HepG2 (cell line): ENCODE data around the gene CACNA1H. TPM values are rescaled to one million over a fixed set of nuclear protein-coding genes. Genes with fewer than 3 reads are reported as not detected.

Experiments used
- ATAC-seq: fragments of 200-7000 bp; cut with Tn5 transposase; 3 replicates; pipeline ENCODE4 v1.9.1; 2020; ENCODE audit warnings: mild to moderate bottlenecking, moderate library complexity
- BruUV-seq: library from RNA; stranded (reverse); fragments of 400-500 nt; replicated peaks from 2 replicates; lab custom pipeline; 2021; lab: Mats Ljungman, UMichigan
- CTCF ChIA-PET: fragments of 300-600 bp; formaldehyde crosslinking; extraction: SDS; loops from one replicate; lab custom pipeline; 2021; ENCODE audit warnings: low total read pairs, inconsistent platforms, low intra/inter-chr PET ratio; lab: Yijun Ruan, JAX
- POLR2A ChIA-PET: fragments of 350-600 bp; sonication (Branson Sonifier 250); formaldehyde crosslinking; loops from one replicate; lab custom pipeline; 2020; ENCODE audit warnings: antibody characterized with exemption, inconsistent platforms; lab: Yijun Ruan, JAX
- DNase-seq: peaks from one replicate; pipeline ENCODE4 v3.0.0-alpha.2; 2015; ENCODE audit warnings: low spot score
- FAIRE-seq: peaks from 3 replicates; lab custom pipeline; 2011; peaks lifted over from hg19 to GRCh38; lab: Jason Lieb, UNC
- H2AFZ ChIP-seq: one replicate; pipeline ENCODE4 v1.6.1; 2011; ENCODE audit warnings: low read length, inconsistent platforms
- H3K27ac ChIP-seq: fragments of 300-600 bp; 3 replicates; pipeline ENCODE4 v1.8.0; 2011; ENCODE audit warnings: mixed run types, mild to moderate bottlenecking, mixed read lengths, low read length, inconsistent platforms; ENCODE audit not compliant: insufficient read depth; ENCODE audit errors: extremely low read length
- H3K27me3 ChIP-seq, 2 experiments: fragments of 200-600 bp in 1 of 2; 2 replicates in 1 of 2; 3 replicates in 1 of 2; pipeline versions ENCODE4 v1.6.0 to v1.8.0; 2011; ENCODE audit warnings: low read length in 2 of 2, mild to moderate bottlenecking in 2 of 2, moderate library complexity in 2 of 2, inconsistent platforms in 1 of 2; ENCODE audit not compliant: insufficient read depth in 2 of 2, control insufficient read depth in 1 of 2
- H3K36me3 ChIP-seq, 2 experiments: fragments of 200-600 bp in 1 of 2; replicated peaks in 1 of 2; 2 replicates in 1 of 2; 3 replicates in 1 of 2; pipeline versions ENCODE4 v1.5.1 to v1.8.0; 2011; ENCODE audit warnings: low read length in 2 of 2, inconsistent platforms in 1 of 2; ENCODE audit not compliant: insufficient read depth in 2 of 2, control insufficient read depth in 1 of 2
- H3K4me1 ChIP-seq: 2 replicates; pipeline ENCODE4 v1.5.1; 2012; ENCODE audit warnings: low read length, inconsistent platforms; ENCODE audit not compliant: insufficient read depth
- H3K4me2 ChIP-seq: 2 replicates; pipeline ENCODE4 v1.6.0; 2011; ENCODE audit warnings: low read depth, low read length, inconsistent platforms
- H3K4me3 ChIP-seq, 3 experiments: fragments of 200-600 bp in 1 of 3; sonication (generic), shearing (Covaris generic) in 1 of 3; replicated peaks in 1 of 3; 2 replicates each; pipeline ENCODE4 v1.5.1; 2011 to 2016; ENCODE audit warnings: low read length in 3 of 3, inconsistent platforms in 2 of 3, low read depth in 2 of 3, mild to moderate bottlenecking in 2 of 3, control low read depth in 1 of 3, mixed read lengths in 1 of 3; ENCODE audit not compliant: insufficient read depth in 1 of 3
- H3K79me2 ChIP-seq: one replicate; pipeline ENCODE4 v1.6.1; 2011; ENCODE audit warnings: low read length, inconsistent platforms; ENCODE audit not compliant: insufficient read depth
- H3K9ac ChIP-seq: 2 replicates; pipeline ENCODE4 v1.6.0; 2011; ENCODE audit warnings: mild to moderate bottlenecking, low read depth, low read length, inconsistent platforms; ENCODE audit not compliant: insufficient read depth
- H3K9me3 ChIP-seq: 2 replicates; pipeline ENCODE4 v1.5.1; 2012; ENCODE audit warnings: mild to moderate bottlenecking, low read length
- H4K20me1 ChIP-seq: 2 replicates; pipeline ENCODE4 v1.6.0; 2011; ENCODE audit warnings: inconsistent platforms, mild to moderate bottlenecking, low read length, moderate library complexity; ENCODE audit not compliant: insufficient read depth
- HCFC1 ChIP-seq: fragments of 150-350 bp; IDR thresholded peaks from 2 replicates; pipeline ENCODE4 v1.6.1; 2014; ENCODE audit warnings: low read depth, low read length
- HOXA3 ChIP-seq: sonication (generic); formaldehyde crosslinking; IDR thresholded peaks from 2 replicates; pipeline ENCODE4 v1.5.0; 2020; ENCODE audit warnings: missing genetic modification reagents
- KLF12 ChIP-seq: sonication (generic); formaldehyde crosslinking; IDR thresholded peaks from 2 replicates; pipeline ENCODE4 v1.4.0; 2020; ENCODE audit warnings: missing genetic modification reagents, borderline replicate concordance
- MTF2 ChIP-seq: sonication (generic); formaldehyde crosslinking; IDR thresholded peaks from 2 replicates; pipeline ENCODE4 v1.5.0; 2020; ENCODE audit warnings: missing genetic modification reagents, borderline replicate concordance
- RAD21 ChIP-seq: fragments of 450-650 bp; formaldehyde crosslinking; IDR thresholded peaks from 2 replicates; pipeline ENCODE4 v1.5.0; 2020; ENCODE audit warnings: mild to moderate bottlenecking
- RELA ChIP-seq: sonication (generic); formaldehyde crosslinking; IDR thresholded peaks from 2 replicates; pipeline ENCODE4 v1.4.0; 2020; ENCODE audit warnings: missing genetic modification reagents
- XRCC5 ChIP-seq: fragments of 200-400 bp; formaldehyde crosslinking; optimal IDR thresholded peaks from 2 replicates; pipeline ENCODE3; 2017; ENCODE audit warnings: mild to moderate bottlenecking, low read length
- ZBTB7B ChIP-seq: sonication (generic); formaldehyde crosslinking; IDR thresholded peaks from 2 replicates; pipeline ENCODE4 v1.4.0; 2020; ENCODE audit warnings: missing genetic modification reagents
- WGBS: methylation state at CpG from one replicate; pipeline ENCODE4 v1.1.6; 2017; ENCODE audit warnings: low lambda C conversion rate; 5-methylcytosine and 5-hydroxymethylcytosine counted together
- in situ Hi-C: cut with HindIII; loops from 2 replicates; pipeline ENCODE4 v1.10.0; 2017; ENCODE audit warnings: low pct_unique_long_range_greater_than_20kb; ENCODE audit not compliant: extremely low pct_ligation_motif_present
- intact Hi-C: fragments of 100-400 bp; cut with micrococcal nuclease; formaldehyde crosslinking; loops from one replicate; pipeline ENCODE4 v1.10.0; 2022; ENCODE audit not compliant: unreplicated experiment
- polyA plus RNA-seq, 8 experiments: library from polyadenylated mRNA; depleted of rRNA in 3 of 8; stranded (reverse) in 7 of 8; unstranded in 1 of 8; fragments of >200 nt; fragmentation: Illumina TruSeq in 4 of 8; extraction: Trizol in 4 of 8; gene quantifications; 2 replicates each; pipeline versions ENCODE4 v1.2.1 to v1.2.3, GENCODE V29; 2011 to 2016; ENCODE audit warnings: low read depth in 4 of 8, missing spikeins in 1 of 8, mixed read lengths in 1 of 8; ENCODE audit not compliant: insufficient read depth in 1 of 8
- total RNA-seq, 5 experiments: library from RNA; depleted of rRNA; stranded (reverse); fragments of >200 nt; fragmentation: Illumina TruSeq; extraction: Trizol; gene quantifications; 2 replicates each; pipeline ENCODE4 v1.2.3, GENCODE V29; 2016; ENCODE audit warnings: low read depth in 1 of 5
- TF ChIP-seq, protein P1 (sequence below): sonication (generic); formaldehyde crosslinking; IDR thresholded peaks from 2 replicates; pipeline ENCODE4 v1.4.0; 2020; ENCODE audit warnings: missing genetic modification reagents, borderline replicate concordance

CACNA1H gene
- total and polyA plus RNA-seq, 2 of the 13 experiments (the other 11 are each of a cell fraction or from before 2014, with no cell fraction given): 0.40 to 1.8 TPM

DNA sequence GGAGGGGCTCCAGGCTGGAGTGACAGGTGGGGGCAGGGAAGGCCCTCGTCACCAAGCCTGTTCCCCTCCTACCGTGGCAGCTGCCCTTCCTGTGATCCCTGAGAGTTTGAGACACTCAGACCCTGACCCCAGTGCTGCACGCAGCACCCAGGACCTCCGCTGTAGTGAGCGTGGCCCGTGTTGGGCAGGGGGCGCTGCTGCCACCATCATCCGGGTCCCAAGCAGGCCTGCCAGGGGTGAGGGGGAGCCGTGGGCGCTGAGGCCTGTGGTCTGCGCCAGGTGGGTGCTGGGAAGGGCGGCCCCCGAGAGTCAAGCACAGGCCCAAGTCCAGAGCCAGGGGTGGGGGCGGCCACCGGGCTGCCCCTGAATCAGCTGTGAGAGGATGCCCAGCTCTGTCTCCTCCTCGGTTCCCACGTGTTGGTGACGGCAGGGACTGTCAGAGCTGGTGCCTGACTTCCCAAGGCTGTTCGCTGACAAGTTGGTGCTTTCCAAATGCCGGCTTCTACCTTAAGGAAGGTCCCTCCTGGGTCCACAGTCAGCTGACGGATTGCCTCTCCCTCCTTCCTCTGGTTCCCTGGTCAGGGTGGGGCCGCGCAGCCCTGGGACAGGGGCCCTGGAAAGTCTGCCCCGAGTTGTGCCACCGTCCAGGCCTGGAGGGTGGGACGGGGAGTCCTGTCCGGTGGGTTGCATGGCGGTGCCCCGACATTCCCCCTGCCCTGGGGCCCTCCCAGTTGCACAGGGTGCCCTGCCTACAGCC lies 41.1 kb downstream of the CACNA1H start:
- H3K27ac ChIP-seq: no peak overlapping the region
- in situ Hi-C loops (no loop called here), intact Hi-C loops (loop anchor here (1.0 kb wide), 1 partner anchor 88 kb away; no protein-coding TSS in a partner anchor)
- FAIRE-seq: no peak
- no peaks in the 10 kb centered on the region for H3K9me3 ChIP-seq
- no peak overlapping the region for H3K4me2 ChIP-seq
- H4K20me1 ChIP-seq: peaks cover 30% of the 10 kb centered on the region; the same call in 1 of the 2 replicates
- H3K79me2 ChIP-seq: no peaks in the 10 kb centered on the region
- peaks cover 2 to 33% of the 10 kb centered on the region in 2 experiments; a peak in 4 of 5 replicates for H3K27me3 ChIP-seq
- ATAC-seq: no peak
- DNase-seq: no peak
- no TSS peak for BruUV-seq
- H3K4me3 ChIP-seq: no peak overlapping the region
- TF ChIP-seq HOXA3 (CRISPR knock-in tag) (no peak), HCFC1 (no peak)
- no peaks in the 10 kb centered on the region for H3K36me3 ChIP-seq
- H3K4me1 ChIP-seq: peaks cover 26% of the 10 kb centered on the region
- no peak overlapping the region for H3K9ac ChIP-seq
- H2AFZ ChIP-seq: no peak overlapping the region
- POLR2A ChIA-PET: no interaction called here
- CTCF ChIA-PET: interaction anchor here (1.4 to 1.7 kb wide), 2 partner anchors 10 to 91 kb away, joined by 3 to 6 read pairs; no protein-coding TSS in a partner anchor
- 40% methylated on average over 1 of the region's 29 CpGs for WGBS

- H3K9ac ChIP-seq: no peak overlapping the region
- no peaks in the 10 kb centered on the region for H3K79me2 ChIP-seq
- no peaks in the 10 kb centered on the region for H3K36me3 ChIP-seq
- ATAC-seq (peak; percentile 48), FAIRE-seq (no peak), DNase-seq (no peak)
- BruUV-seq: no TSS peak
- intact Hi-C loops (loop anchor here (1.0 kb wide), 1 partner anchor 89 kb away; no protein-coding TSS in a partner anchor), in situ Hi-C loops (loop anchor here (5.0 kb wide), 1 partner anchor 83 kb away; no protein-coding TSS in a partner anchor)
- no peak overlapping the region for H2AFZ ChIP-seq
- H3K4me1 ChIP-seq: peaks cover 31% of the 10 kb centered on the region
- WGBS: 30% methylated on average over 24 of the region's 61 CpGs
- peaks cover 2 to 33% of the 10 kb centered on the region in 2 experiments; a peak in 4 of 5 replicates for H3K27me3 ChIP-seq
- H3K9me3 ChIP-seq: no peaks in the 10 kb centered on the region
- no peak overlapping the region for H3K27ac ChIP-seq
- peaks cover 29% of the 10 kb centered on the region; the same call in 1 of the 2 replicates for H4K20me1 ChIP-seq
- no peak overlapping the region for H3K4me2 ChIP-seq
- CTCF ChIA-PET: interaction anchor here (1.4 to 1.7 kb wide), 2 partner anchors 10 to 92 kb away, joined by 3 to 6 read pairs; no protein-coding TSS in a partner anchor
- H3K4me3 ChIP-seq: no peak overlapping the region
- POLR2A ChIA-PET: no interaction called here
- TF ChIP-seq XRCC5: peak; percentile 48
- TF ChIP-seq, protein P1, sequence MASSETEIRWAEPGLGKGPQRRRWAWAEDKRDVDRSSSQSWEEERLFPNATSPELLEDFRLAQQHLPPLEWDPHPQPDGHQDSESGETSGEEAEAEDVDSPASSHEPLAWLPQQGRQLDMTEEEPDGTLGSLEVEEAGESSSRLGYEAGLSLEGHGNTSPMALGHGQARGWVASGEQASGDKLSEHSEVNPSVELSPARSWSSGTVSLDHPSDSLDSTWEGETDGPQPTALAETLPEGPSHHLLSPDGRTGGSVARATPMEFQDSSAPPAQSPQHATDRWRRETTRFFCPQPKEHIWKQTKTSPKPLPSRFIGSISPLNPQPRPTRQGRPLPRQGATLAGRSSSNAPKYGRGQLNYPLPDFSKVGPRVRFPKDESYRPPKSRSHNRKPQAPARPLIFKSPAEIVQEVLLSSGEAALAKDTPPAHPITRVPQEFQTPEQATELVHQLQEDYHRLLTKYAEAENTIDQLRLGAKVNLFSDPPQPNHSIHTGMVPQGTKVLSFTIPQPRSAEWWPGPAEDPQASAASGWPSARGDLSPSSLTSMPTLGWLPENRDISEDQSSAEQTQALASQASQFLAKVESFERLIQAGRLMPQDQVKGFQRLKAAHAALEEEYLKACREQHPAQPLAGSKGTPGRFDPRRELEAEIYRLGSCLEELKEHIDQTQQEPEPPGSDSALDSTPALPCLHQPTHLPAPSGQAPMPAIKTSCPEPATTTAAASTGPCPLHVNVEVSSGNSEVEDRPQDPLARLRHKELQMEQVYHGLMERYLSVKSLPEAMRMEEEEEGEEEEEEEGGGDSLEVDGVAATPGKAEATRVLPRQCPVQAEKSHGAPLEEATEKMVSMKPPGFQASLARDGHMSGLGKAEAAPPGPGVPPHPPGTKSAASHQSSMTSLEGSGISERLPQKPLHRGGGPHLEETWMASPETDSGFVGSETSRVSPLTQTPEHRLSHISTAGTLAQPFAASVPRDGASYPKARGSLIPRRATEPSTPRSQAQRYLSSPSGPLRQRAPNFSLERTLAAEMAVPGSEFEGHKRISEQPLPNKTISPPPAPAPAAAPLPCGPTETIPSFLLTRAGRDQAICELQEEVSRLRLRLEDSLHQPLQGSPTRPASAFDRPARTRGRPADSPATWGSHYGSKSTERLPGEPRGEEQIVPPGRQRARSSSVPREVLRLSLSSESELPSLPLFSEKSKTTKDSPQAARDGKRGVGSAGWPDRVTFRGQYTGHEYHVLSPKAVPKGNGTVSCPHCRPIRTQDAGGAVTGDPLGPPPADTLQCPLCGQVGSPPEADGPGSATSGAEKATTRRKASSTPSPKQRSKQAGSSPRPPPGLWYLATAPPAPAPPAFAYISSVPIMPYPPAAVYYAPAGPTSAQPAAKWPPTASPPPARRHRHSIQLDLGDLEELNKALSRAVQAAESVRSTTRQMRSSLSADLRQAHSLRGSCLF (CRISPR knock-in tag): no peak
- TF ChIP-seq MTF2: peak; percentile 33; the same call in 1 of the 2 replicates
- TF ChIP-seq RELA: no peak
- no peak for TF ChIP-seq KLF12 (CRISPR knock-in tag)
- peak; percentile 96 for TF ChIP-seq RAD21
- TF ChIP-seq ZBTB7B: peak; percentile 30; the same call in 1 of the 2 replicates
Measured at GRCh38 chr16:1194665-1195392, 41.9 kb downstream of the CACNA1H start.
